Astrocyte of the hippocampus (primary cell): Measurements from ENCODE around the gene PLCB3.

Source experiments
- DNase-seq: peaks from one replicate; pipeline ENCODE4 v3.0.0; 2011; ENCODE audit warnings: low read depth, low spot score

Gene PLCB3

DNA sequence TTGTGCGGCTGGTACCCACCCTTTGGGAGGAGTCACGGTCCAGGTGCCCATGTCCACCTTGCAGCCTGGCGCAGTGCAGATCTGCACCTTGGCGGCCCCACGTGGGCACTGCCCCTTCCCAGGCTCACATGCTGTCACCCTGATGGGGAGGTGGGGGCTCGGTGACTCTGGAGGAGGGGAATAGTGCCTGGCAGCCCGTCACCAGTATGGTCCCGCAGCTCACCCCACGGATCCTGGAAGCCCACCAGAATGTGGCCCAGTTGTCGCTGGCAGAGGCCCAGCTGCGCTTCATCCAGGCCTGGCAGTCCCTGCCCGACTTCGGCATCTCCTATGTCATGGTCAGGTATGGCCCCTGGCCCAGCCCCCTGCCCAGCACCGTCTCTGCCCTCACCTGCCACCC, 30.5 kb upstream of the PLCB3 start:
- DNase-seq, result no peak

DNA sequence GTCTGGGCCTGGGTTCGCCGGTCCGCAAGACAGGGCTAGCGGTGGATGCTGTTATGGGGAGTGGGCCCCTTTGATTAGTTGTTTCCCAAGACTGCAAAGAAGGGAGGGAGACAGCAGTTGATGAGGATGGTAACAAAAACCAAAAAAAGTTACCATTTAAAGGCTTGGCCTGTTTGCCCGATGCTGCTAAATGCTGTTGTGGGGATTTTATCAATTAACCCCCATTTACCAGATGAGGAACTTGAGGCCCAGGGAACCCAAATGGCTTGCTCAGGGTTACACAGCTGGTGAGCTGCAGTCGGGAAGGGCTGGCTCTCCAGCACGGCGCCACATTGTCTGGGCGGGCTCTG, 28.7 kb upstream of the PLCB3 start:
- DNase-seq, result no peak

DNA sequence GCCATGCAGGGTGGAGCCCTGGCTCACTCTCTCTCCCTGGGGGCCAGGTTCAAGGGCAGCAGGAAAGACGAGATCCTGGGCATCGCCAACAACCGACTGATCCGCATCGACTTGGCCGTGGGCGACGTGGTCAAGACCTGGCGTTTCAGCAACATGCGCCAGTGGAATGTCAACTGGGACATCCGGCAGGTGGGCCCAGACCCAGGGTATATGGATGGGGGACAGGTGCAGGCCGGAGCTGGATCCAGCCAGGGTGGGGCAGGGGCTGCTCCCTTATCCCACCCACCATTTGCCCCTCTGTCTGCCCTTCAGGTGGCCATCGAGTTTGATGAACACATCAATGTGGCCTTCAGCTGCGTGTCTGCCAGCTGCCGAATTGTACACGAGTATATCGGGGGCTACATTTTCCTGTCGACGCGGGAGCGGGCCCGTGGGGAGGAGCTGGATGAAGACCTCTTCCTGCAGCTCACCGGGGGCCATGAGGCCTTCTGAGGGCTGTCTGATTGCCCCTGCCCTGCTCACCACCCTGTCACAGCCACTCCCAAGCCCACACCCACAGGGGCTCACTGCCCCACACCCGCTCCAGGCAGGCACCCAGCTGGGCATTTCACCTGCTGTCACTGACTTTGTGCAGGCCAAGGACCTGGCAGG, 28.2 kb upstream of the PLCB3 start:
- DNase-seq, result no peak

DNA sequence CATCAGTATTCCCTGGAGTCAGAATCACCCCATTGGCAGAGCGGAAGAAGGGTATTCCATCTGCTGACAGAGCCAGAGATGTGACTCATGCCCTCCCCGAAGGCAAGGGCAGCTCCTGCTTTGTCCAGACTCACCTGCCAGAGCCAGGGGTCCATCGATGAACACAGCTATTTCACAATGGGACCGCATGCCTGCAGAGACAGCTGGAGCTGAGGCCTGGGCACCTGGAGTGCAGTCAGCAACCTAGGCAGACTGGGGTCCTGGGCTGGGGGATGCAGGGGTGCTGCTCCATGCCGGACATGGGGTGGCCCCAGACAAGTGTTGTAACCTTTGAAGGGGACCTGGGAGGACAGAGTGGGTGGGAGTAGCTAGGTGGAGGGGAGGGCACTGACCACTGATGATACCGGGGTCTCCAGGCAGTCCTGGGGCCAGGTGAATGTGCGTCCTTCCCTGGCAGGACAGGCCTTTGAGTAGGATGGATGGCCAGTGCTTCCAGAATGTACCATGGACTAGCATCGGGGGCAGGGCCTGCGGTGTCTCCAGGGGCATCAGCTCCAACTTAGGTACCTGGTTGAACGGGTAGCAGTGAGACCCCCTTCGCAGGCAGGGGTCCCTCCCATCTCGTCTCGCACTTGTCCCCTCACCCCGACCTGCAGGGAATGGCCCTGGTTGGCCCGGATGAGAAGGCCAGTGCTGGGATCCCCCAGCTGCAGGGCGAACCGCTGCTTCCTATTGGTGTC, 27.0 kb upstream of the PLCB3 start:
- DNase-seq, result peak; percentile 31

DNA sequence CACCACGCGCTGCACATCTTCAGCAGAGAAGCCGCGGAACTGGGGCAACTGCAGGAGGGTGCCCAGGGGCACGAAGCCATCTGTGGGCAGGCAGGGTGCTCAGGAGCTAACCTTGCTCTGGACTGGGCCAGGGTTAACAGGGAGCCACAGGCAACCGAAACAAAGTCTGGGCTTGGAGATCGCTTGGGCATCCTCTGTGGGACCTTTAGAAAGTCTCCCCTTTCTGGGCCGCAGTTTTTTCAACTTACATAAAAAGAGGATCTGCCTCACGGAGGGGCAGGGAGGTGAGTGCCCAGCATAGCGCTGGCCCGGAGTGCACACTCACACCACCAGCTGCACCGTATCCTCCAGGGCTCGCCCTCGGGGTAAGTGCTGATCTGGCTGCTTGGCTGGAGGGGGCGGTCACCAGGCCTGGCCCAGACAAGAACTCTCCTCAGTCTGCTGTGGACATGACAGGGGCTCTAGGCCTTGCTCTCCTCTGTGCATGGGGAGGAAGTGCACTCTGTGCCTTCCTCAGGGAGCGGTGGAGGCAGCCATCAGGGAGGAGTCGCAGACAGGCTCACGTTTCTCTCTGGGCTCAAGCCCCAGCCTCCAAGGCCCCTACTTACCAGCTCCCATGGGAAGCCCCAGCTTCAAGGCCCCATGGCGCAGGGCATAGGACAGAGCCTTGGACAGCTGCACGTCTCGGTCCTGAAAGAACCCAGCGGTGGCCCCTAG, 26.3 kb upstream of the PLCB3 start:
- DNase-seq, result no peak

DNA sequence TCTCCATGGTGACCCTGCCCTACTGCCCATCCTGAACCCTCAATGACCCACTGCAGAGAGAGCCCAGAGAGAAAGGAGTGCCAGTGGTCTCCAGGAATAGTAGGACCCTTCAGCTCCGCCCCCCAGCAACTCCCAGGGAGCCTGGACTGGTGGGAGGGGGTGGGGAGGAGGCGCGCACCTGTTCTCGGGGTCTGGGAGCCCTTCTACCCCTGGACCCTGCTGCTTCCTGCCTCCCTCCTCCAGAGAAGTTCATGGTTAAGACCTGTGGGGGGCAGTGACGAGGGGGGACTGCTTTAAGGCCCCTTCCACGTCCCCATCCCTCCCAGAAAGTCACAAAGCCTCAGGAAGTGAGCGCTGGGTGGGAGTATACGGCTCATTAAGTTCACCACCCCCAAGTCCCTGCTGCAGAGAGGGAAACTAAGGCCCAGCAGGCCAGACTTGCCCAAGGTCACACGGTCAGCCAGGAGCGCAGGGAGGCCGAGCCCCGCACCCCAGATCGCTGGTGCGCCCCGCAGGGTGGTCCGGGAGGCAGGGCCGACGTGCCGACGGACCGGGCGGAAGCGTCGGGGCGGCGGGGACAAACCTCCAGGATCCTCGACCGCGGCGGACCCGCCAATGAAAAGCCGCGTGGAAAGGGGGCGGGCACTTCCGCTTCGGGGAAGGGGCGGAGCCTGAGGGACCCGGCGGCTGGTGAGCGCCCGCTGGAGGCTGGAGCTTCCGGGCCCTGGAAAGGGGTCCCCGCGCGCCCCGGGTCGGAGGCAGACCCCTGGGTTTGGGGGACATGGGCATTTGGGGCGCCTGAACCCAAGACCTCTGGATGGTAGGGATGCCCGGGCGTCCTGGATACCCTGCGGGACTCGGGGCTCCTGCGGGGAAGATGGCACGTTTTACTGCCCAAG, 25.5 kb upstream of the PLCB3 start, which contains the start of the genes NUDT22 and TRPT1:
Gene NUDT22, plus strand, starts transcription at position 667 of the 899 bp plus-strand sequence. CDS start 379 bp downstream, outside the sequence.
Gene TRPT1, minus strand, starts transcription at position 579 of the 899 bp plus-strand sequence. Its CDS starts 326 bp downstream, at position 253.
- peak; percentile 93 for DNase-seq

DNA sequence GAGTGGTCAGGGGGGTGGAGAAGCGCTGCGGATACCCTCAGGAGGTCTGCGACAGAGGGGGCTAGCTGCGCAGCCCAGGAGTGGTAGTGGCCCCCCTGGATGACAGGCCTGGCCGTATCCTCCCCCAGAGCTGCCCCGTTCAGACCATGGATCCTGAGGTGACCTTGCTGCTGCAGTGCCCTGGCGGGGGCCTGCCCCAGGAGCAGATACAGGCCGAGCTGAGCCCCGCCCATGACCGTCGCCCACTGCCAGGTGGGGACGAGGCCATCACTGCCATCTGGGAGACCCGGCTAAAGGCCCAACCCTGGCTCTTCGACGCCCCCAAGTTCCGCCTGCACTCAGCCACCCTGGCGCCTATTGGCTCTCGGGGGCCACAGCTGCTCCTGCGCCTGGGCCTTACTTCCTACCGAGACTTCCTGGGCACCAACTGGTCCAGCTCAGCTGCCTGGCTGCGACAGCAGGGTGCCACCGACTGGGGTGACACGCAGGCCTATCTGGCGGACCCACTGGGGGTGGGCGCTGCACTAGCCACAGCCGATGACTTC, 24.8 kb upstream of the PLCB3 start:
- DNase-seq, result no peak

DNA sequence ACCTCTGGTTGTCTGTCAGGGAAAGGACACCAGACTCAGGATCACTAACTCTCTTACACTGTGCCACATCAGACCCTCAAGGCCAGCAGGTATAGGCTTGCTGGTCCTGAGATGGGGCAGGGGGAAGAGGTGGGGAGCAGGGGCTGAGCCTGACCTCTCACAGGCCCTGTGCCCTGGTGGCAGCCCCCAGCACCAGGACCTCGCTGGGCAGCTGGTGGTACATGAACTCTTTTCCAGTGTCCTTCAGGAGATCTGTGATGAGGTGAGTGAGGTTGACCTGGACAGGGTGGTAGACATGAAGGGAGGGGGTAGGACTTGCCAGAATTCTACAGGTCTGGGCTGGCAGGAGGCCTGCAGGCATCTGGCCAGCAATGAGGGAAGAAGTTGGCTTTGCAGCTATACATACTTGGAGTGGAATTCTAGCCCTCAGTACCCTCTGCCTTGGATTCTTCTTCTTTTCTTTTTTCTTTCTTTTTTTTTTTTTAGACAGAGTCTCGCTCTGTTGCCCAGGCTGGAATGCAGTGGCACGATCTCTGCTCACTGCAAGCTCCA, 23.8 kb upstream of the PLCB3 start:
- DNase-seq, result no peak

DNA sequence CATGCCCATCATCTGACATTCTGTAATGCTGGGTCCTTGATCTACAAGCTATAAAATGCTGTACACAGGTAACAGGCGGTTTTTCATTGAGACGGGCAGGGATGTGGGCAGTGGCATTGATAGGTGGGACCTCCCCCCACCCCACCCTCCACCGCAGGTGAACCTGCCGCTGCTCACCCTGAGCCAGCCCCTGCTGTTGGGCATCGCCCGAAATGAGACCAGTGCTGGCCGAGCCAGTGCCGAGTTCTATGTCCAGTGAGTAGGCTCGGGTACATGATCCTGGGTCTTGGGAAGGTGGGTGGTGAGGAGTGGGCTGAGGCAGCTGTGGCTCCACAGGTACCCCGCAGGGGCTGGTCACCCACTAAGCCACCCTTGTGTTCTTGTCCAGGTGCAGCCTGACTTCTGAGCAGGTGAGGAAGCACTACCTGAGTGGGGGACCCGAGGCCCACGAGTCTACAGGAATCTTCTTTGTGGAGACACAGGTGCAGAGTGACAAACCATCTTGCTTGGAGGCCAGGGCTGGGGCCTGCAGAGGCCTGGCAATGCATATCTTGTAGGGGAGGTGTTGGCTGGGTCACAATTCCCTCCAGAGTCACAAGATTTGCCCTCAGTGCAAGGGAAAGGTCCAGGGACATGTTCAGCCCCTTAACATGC, 22.1 kb upstream of the PLCB3 start:
- no peak for DNase-seq

DNA sequence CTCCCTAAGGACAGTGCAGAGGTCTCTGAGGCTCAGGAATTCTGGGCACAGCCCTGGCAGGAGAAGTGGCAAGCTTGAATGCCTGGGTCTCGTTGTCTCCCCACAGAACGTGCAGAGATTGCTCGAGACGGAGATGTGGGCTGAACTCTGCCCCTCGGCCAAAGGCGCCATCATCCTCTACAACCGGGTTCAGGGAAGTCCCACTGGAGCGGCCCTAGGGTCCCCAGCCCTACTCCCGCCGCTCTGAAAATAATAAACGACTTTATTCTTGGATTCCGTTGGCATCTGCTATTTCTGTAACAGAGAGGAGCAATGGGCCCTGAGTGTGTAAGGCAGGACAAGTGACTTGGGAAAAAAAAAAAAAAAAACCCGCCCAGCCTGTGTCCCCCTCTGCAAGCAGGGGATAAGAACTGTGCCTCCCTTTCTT, 21.6 kb upstream of the PLCB3 start:
- DNase-seq, result no peak

DNA sequence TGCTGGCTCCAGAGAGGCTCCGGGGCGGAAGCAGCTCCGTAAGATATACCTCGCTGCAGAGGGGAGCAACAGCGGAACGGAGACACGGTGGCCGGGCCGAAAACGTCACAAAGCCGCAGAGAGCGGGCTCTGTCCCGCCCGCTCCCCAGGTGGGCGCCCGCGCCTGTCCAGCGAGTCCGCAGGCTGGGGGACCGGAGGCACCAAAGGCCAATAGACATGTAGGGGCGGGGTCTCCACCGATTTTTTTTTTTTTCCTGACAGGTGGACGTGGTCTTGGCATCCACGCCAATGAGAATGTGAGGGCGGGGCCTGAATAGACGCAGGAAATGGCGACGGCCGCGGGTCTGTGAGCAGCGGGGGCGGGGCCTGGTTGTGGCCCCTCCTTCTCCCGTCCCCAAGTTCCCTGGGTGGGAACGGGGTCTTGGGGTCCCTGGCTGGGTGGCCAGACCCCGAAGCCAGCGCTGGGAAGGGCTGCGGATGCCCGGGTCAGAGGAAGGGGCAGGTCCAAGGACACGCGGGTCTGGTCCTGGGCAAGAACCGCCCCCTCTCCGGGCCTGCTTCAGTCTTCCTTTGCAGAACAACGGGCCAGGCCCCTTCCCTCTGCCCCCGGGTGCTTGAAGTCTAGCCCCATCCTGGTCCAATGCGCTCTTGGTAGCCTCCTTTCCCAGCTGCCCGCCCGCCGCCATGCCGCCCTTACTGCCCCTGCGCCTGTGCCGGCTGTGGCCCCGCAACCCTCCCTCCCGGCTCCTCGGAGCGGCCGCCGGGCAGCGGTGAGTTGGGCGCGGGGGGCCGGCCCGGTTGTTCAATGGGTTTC, 21.0 kb upstream of the PLCB3 start, which contains the start of gene DNAJC4:
Gene DNAJC4, plus strand, starts transcription at position 378 of the 814 bp plus-strand sequence. Its CDS starts 307 bp downstream, at position 685.
- DNase-seq, result peak; percentile 96

DNA sequence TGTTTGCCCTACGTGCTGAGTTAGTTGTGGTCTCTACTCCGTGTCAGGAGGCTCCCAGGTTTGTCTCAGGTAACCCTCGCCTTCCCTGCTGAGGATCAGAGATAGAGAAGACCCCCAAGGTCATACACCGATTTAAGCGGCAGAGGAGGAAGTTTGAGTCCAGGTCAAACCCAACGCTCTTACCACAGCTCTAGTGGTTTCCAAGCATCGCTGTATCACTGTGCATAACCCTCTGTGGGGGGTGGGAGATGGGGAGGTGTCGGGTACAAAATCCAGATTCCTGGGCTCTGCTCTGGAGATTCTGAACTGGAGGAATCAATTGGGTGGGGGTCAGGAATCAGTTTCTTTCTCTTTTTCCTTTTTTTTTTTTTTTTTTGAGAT, 20.4 kb upstream of the PLCB3 start:
- no peak for DNase-seq

DNA sequence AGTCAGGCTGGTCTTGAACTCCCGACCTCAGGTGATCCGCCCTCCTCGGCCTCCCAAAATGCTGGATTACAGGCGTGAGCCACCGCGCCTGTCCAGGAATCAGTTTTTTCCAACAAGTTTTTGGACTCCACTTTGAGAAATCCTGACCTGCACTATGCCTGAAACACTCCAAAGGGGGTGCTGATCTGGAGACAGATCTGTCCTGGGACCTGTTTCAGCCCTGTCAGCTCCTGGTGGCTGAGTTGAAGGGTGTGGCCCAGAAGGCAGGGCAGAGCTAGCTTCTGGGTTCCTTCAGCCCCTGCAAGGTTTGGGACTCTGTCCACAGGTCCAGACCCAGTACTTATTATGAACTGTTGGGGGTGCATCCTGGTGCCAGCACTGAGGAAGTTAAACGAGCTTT, 19.8 kb upstream of the PLCB3 start:
- DNase-seq, result no peak

DNA sequence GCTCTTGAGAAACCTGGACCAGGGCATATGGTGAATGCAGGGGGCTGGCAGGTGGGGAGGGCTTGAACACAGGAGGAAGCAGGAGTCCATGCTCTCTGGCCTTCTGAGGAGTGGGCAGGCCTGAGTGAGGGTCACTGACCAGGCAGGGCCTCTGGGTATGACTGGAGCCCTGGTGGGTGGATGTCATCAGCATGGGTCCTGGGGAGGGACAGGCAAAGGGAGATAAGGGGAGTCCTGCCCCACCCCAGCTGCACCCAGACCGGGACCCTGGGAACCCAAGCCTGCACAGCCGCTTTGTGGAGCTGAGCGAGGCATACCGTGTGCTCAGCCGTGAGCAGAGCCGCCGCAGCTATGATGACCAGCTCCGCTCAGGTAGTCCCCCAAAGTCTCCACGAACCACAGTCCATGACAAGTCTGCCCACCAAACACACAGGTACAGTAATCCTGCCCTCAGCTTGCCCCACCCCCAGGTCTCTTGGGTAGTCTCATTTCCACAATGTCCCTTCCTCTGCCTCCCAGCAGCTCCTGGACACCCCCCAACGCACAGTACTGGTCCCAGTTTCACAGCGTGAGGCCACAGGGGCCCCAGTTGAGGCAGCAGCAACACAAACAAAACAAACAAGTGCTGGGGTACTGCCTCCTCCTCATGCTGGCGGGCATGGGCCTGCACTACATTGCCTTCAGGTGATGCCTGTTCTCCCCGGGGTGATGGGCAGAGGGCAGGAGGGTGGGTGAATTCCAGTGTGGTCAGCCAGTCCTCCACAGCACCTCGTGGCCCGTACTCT, 19.0 kb upstream of the PLCB3 start:
- DNase-seq, result no peak

DNA sequence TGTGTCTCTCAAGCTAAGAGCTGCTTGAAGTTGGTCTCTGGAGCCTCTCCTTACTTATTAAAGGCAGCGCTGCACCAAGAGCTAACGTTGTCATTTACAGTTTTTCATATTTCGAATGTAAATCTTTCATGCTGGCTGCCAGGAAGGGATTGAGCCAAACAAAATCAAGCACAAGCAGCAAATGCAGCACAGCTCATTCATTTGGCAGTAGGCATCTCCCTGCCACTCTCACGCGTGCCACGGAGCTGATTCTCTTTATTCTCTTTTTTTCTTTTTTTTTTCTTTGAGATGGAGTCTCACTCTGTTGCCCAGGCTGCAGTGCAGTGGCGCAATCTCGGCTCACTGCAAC, 18.4 kb upstream of the PLCB3 start:
- no peak for DNase-seq

DNA sequence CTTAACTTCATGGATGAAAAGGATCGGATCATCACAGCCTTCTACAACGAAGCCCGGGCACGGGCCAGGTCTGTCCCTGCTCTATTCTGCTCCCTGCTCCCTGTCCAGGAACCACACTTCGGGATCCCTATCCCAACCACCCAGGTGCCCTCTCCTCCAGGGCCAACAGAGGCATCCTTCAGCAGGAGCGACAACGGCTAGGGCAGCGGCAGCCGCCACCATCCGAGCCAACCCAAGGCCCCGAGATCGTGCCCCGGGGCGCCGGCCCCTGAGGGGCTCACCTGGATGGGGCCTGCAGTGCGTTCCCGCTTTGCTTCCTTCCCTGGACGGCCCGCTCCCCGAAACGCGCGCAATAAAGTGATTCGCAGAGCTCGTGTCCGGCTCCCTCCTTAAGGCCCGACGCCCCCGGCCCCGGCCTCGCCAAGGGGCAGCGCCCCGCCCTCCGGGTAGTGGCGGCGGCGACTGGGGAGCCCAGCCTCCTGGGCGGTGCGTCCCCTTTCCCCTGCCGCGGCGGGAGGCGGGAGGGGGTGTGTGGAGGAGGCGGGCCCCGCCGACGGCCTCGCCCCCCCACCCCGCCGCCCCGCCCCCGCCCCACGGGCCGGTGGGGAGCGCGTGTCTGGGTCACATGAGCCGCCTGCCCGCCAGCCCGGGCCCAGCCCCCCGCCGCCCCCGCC, 17.3 kb upstream of the PLCB3 start, which contains the start of gene VEGFB:
Gene VEGFB, plus strand, starts transcription at position 672 of the 674 bp plus-strand sequence. CDS start 250 bp downstream, outside the sequence.
- DNase-seq, result peak; percentile 76

DNA sequence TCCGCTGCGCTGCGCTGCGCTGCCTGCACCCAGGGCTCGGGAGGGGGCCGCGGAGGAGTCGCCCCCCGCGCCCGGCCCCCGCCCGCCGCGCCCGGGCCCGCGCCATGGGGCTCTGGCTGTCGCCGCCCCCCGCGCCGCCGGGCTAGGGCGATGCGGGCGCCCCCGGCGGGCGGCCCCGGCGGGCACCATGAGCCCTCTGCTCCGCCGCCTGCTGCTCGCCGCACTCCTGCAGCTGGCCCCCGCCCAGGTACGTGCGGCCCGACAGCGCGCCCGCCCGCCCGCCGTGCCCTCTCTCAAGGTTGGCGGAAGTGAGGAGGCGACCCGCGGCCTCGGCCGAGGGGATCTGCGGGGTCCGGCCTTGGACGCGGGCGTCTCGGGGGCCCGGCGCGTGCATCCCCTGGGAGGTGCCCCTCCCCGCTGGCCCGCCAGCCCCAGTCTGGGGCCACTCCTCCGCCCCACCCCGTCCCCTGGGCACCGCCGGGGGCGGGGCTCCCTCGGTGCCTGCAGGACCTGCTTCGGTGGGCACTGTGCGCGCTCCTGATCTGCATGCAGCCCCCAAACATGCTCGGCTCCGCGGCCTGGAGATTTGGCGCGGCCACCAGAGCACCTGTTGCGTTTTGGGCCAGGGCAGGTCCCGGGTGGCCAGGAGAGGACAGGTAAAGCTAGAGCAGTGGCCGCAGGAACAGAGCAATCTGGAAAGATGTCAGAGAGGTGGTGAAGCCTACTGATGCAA, 16.5 kb upstream of the PLCB3 start:
- DNase-seq, result peak; percentile 63
